HG03432 (cell line): ENCODE data around the gene EEF1A1.
"Not testable (repeated sequence)": the region's sequence is repeated elsewhere in the genome, so short reads cannot be mapped to it uniquely, and the experiment has no call there.

Experiments used
- ATAC-seq: cut with Tn5 transposase; IDR thresholded peaks from one replicate; pipeline ENCODE4 v1.9.1; 2021; ENCODE audit warnings: mild to moderate bottlenecking, moderate library complexity; ENCODE audit not compliant: unreplicated experiment

The EEF1A1 gene

DNA sequence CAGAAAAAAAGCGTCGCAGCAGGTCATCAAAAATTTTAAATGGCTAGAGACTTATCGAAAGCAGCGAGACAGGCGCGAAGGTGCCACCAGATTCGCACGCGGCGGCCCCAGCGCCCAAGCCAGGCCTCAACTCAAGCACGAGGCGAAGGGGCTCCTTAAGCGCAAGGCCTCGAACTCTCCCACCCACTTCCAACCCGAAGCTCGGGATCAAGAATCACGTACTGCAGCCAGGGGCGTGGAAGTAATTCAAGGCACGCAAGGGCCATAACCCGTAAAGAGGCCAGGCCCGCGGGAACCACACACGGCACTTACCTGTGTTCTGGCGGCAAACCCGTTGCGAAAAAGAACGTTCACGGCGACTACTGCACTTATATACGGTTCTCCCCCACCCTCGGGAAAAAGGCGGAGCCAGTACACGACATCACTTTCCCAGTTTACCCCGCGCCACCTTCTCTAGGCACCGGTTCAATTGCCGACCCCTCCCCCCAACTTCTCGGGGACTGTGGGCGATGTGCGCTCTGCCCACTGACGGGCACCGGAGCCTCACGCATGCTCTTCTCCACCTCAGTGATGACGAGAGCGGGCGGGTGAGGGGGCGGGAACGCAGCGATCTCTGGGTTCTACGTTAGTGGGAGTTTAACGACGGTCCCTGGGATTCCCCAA is at the start of gene EEF1A1:
EEF1A1 (minus strand) TSS at position 345 of the 663 bp plus-strand sequence. CDS start 1,006 bp downstream, outside the sequence.
- ATAC-seq = peak; percentile 65

DNA sequence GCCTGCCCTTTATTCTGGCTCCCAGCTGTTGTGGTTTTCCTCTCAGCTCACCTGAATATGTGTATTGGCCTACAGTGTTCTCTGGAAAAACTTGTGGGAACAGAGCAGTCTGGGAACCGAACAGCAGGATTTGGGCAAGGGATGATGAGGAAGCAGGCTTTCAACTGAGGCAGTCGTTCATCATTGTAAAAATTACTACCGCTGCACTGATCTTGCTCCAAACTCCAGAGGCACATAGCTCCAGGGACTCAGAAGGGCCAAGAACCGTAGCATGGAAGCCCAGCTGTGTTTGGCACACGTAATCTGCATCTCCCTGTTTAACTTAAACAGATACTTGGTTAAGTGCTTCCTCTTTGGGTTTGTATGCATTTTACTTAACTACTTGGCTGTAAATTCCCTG is 48.3 kb upstream of the EEF1A1 start:
- ATAC-seq = no peak

DNA sequence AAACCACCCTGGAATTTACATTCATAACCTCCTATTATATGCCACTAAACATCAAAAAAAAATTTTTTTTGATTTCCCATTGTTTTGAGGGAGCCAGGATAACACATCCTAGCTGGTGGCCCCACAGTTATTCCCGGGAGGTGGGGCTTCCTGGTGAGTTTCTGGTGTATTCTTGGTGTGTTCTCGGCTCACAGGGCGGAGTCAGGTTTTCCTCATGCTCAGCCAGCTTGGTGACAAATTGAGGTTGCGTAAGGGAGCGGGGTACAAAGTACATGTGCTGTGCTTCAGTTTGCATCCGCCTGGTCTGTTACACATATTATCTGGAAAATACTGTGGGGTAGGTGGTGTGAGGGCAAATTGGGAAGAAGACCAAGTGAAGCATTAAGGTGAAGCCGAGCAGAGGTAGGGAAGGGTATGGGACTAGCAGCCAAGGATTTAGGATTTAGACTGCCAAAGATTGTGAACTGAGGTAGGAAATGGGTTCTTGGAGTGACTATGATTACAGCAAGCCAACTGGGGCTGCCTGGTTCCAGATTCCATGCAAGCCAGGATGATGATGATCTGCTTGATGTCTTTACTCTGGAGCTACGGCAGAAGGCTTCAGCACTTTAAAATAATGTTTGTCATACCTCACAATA is 46.2 kb upstream of the EEF1A1 start:
- no peak for ATAC-seq

DNA sequence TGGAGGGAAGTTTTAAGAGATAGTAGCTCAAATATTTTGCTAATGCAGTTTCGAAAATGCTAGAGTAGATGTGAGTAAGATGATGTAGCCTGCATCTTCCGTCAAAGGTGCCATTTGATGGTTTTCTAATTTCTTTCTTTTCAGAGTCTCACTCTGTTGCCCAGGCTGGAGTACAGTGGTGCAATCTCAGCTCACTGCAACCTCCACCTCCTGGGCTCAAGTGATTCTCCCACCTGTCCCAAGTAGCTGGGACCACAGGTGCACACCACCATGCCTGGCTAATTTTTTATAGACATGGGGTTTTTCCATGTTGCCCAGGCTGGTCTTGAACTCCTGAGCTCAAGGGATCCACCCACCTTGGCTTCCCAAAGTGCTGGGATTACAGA is 45.6 kb upstream of the EEF1A1 start:
- ATAC-seq = not testable (repeated sequence)

DNA sequence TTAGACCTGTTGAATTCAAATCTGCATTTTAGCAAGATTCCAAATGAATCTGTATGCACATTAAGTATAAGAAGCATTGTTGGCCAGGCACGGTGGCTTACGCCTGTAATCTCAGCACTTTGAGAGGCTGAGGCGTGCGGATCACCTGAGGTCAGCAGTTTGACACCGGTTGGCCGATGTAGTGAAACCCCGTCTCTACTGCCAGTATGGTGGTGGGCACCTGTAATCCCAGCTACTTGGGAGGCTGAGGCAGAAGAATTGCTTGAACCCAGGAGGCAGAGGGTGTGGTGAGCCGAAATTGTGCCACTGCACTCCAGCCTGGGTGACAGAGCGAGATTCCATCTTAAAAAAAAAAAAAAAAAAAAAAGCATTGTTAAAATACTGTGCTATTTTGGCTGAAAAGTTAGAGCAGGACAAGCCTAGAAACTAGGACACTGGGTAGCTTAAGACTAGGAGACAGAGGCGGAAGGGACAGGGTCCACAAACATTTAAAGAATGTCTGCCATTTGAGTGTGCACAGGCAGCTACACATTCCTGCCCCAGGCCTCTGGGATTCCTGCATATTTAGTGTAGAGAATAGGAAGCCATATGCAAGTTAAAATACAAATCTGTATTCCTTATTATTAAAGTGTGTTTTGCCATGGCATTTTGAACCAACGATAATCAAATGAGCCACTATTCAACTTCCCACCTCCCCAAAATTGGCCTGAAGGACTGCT is 45.1 kb upstream of the EEF1A1 start:
- no peak for ATAC-seq

DNA sequence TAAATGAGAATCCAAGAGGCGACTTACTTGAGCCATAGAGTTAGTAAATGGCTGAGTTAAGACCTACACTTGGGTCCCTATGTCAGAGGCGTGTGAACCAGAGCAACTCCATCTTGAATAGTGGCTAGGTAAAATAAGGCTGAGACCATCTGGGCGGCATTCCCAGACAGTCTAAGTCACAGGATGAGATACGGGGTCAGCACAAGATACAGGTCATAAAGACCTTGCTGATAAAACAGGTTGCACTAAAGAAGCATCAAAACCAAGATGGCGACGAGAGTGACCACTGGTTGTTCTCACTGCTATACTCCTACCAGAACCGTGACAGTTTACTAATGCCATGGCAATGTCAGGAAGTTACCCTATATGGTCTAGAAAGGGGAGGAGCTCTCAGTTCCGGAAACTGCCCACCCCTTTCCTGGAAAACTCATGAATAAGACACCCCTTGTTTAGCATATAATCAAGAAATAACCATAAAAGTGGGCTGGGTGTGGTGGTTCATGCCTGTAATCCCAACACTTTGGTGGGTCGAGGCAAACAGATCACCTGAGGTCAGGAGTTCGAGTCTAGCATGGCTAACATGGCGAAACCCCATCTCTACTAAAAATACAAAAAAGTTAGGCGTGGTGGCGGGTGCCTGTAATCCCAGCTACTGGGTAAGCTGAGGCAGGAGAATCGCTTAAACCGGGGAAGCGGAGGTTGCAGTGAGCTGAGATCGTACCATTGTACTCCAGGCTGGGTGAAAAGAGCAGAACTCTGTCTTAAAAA is 43.9 kb upstream of the EEF1A1 start:
- no peak for ATAC-seq

DNA sequence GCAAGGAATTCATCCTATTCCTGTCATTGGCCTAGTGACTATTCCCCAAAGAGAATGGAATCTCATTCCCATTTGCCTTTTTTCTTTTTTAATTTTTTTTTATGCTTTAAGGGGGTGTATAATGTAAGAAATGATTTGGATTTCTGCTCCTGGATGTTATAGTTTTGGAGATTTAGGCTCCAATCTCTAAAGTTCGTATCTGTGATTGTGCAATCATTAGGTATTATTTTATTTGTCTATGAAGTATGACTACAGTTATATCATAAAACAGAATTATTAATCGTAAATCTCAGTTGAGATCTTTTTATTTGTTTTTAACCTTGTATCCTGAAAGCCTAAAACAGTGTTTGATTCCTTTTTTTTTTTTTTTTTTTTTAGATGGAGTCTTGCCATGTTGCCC is 41.7 kb upstream of the EEF1A1 start:
- ATAC-seq = no peak

DNA sequence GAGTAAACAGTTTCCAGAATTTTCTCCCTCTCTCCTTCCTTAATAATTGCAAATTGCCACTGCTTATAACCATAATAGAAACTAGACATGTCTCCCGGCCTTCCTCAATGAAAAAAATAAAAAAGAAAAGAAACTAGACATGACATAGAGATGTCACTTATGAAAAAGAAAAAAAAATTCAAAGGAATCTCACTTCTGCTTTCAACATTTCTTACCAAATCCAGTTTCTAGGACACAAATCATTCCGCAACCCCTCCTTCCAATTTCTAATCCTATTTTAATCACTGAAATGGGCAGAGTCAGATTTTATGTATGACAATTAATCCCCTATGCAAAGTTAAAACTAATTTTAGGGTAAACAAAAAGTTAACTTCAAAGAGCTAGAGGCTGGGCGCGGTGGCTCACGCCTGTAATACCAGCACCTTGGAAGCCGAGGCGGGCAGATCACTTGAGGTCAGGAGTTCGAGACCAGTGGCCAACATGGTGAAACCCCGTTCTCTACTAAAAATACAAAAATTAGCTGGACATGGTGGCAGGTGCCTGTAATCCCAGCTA is 40.1 kb upstream of the EEF1A1 start:
- ATAC-seq = peak; percentile 70

DNA sequence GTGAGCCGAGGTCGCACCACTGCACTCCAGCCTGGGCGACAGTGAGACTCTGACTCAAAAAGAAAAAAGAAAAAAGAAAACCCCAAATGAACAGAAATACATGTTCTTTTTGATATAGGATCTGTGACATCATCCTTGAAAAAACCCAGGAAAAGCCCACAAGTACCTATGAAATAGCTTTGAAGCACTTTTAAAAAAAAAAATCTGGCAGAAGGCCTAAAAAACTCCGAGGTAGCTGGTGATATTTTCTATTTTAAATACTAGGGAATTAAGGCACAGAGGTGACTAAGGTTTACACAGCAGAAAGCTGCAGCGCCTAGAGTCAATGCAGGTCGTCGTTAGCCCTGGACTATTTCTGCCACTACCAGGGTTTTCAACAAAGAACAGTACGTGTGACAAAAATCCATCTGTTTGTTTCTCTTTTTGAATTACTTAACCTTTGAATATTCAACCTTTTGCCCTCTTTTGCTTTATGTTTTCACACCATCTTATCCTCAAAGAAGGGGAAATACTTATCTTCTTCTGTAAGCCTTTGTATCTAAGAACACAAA is 39.4 kb upstream of the EEF1A1 start:
- ATAC-seq = peak; percentile 57

DNA sequence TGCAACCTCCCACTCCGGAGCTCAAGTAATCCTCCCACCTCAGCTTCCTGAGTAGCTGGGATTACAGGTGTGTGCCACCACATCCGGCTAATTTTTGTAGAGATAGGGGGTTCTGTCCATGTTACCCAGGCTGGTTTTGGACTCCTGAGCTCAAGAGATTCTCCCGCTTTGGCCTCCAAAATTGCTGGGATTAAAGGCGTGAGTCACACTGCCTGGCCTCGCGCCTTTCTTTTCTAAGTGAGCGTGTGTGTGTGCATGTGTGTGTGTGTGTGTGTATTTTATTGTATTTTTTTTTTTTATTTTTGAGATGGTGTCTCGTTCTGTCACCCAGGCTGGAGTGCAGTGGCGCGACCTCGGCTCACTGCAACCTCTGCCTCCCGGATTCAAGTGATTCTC is 38.6 kb upstream of the EEF1A1 start:
- not testable (repeated sequence) for ATAC-seq

DNA sequence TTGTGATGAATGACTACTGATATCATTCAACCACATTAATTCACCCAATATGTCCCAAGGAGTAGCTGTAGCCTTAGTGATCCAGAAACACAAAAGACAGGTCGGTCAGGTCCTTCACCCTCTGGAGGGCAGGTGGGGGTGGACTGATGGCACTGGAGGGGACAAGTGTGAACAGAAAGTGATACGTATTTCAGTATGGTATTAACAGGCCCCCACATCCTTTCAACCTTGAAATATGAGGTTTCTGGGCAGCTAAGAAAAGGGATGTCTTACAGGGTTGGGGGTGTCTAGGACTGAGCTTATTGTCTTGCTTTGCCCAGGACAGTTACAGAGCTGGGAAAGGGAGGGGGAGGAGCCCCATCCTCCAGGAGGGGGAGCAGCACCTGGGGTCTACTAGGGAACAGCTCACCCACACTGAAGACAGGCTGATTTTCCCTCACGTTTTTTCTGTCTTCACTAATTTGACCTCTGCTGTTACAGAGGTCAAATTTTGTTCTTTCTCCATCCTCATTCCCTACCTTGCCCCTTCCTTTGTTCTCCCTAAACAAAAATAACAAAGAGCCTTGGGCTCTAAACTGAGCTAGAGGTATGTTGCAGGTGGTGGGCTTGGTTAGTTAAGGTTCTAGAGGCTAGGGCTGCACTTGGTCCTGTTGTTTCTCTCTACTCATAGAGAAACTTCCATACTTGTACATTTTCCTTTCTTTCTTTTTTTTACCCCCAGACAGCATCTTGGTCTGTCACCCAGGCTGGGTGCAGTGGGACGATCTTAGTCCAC is 38.0 kb upstream of the EEF1A1 start:
- peak; percentile 55 for ATAC-seq

DNA sequence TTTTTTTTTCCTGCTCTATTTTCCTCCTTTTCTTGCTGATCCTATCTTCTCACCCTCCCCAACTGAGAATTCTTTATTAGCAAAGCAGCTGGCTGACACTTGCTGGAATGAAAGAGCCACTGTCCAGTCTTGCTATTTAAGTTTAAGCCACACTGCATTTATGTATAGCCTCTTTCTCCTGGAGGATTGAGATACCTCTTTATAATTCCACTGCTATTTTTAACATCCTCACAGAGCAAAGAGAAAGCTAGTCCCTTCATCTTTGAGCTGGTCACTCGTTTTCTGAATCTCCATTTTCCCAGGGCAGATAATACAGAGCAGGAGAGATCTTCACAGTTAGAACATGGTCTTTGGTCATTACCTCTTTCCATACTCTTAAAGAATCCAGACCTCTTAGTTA is 36.0 kb upstream of the EEF1A1 start:
- ATAC-seq = no peak

DNA sequence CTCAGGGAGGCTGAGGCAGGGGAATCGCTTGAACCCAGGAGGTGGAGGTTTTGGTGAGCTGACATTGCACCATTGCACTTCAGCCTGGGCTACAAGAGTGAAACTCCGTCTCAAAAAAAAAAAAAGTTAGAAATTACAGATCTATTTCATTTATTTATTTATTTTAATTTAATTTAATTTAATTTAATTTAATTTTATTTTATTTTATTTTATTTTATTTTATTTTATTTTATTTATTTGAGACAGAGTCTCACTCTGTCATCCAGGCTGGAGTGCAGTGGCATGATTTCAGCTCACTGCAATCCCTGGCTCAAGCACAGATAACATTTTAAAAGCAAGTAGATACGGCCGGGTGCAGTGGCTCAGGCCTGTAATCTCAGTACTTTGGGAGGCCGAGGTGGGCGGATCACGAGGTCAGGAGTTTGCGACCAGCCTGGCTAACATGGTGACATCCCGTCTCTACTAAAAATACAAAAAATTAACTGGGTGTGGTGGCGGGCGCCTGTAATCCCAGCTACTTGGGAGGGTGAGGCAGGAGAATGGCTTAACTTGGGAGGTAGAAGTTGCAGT is 34.6 kb upstream of the EEF1A1 start:
- ATAC-seq = not testable (repeated sequence)

DNA sequence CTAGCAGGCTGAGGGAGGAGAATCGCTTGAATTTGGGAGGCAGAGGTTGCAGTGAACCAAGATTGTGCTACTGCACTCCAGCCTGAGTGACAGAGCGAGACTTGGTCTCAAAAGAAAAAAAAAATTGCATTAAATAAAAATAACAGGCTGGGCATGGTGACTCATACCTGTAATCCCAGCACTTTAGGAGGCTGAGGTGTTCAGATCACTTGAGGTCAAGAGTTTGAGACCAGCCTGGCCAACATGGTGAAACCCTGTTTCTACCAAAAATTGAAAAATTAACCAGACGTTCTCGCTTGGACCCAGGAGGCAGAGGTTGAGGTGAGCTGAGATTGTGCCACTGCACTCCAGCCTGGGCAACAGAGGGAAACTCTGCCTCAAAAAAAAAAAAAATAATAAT is 30.3 kb upstream of the EEF1A1 start:
- ATAC-seq = not testable (repeated sequence)

DNA sequence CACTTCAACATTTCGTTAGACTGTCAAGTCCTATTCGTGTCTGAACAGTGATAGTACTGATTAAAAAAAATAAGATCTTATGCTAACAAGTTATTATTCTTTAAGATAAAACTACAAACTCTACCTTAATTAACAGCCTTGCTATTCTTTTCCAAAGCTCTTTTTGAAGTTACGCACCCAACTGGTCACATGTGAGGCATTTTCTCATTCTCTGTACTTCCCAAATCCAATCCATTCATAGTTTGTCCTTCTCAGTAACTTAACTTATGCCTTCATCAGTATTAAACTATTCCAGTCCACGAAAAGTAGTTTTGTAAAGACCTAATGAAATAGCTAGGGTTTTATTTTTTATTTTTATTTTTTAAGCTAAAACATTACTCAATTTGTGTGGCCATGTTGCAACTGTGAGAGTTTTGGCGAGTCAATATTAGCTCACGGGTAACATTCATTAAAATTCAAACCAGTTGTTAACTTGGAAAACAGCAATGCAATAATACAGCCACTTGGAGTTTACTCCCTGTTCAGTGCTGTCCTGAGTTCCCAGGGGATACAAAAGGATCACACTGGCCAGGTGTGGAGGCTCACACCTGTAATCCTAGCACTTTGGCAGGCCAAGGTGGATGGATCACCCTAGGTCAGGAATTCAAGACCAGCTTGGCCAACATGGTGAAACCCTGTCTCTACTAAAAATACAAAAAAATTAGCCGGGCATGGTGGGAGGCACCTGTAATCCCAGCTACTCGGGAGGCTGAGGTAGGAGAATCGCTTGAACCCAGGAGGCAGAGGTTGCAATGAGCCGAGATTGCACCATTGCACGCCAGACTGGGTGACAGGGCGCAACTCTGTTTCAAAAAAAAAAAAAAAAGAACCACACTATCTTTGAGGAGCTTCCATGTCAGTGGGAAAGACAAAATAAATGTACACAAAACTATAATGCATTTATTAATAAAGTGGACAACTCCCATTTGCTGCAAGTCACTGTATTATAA is 27.9 kb upstream of the EEF1A1 start:
- no peak for ATAC-seq

DNA sequence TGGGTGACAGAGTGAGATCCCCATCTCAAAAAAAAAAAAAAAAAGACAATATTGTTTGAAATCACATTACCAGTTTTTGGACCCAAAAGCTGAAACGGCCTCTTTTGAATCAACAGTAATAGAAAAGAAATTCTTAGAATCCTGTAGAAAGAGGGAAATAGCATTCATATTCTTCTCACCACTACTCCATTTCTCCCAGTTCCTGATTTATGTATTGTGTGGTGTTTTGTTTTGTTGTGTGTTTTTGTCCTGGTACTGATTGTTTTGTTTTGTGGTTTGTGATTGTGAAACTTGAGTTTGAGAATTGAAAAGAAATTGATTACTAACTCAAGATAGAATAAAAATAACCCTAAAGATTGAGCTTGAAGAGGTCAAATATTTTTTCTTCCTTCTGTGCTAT is 26.2 kb upstream of the EEF1A1 start:
- no peak for ATAC-seq

DNA sequence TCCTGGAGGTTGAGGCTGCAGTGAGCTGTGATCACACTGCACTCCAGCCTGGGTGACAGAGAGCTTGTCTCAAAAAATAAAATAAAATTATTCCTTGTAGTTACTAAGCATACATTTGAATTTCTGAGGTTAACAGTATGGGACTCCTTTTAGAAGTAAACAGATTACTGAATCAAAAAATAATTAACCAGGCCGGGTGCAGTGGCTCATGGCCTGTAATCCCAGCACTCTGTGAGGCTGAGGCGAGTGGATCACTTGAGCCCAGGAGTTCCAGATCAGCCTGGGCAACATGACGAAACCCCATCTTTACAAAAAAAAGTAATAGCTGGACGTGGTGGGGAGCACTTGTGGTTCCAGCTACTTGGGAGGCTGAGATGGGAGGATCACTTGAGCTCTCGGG is 22.1 kb upstream of the EEF1A1 start:
- no peak for ATAC-seq

DNA sequence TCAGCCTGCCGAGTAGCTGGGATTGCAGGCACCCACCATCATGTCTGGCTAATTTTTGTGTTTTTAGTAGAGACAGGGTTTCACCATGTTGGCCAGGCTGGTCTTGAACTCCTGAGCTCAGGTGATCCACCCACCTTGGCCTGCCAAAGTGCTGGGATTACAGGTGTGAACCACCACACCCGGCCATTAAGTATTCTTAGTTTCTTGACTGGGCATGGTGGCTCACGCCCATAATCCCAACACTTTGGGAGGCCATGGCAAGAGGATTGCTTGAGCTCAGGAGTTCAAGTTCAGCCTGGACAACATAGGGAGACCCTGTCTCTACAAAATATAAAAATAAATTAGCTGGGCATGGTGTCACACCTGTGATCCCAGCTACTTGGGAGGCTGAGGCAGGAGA is 21.6 kb upstream of the EEF1A1 start:
- not testable (repeated sequence) for ATAC-seq
